HCT116 (cell line): ENCODE results near the gene MSH3. TPM values are rescaled to one million over a fixed set of nuclear protein-coding genes. Genes with fewer than 3 reads are reported as not detected.

Experiments
- ATAC-seq: fragments of 200-7000 bp; cut with Tn5 transposase; 2 replicates; pipeline ENCODE4 v1.9.1; 2020; ENCODE audit warnings: mild to moderate bottlenecking, moderate library complexity
- BruUV-seq: library from RNA; stranded (reverse); fragments of 400-500 nt; replicated peaks from 2 replicates; lab custom pipeline; 2021; lab: Mats Ljungman, UMichigan
- CTCF ChIA-PET: fragments of 300-600 bp; sonication (Branson Sonifier 250); formaldehyde crosslinking; loops from one replicate; lab custom pipeline; 2021; ENCODE audit warnings: antibody characterized with exemption; lab: Charles Lee
- POLR2A ChIA-PET: fragments of 300-600, 350-600 bp; sonication (Branson Sonifier 250); formaldehyde crosslinking; loops from one replicate; lab custom pipeline; 2021; ENCODE audit warnings: antibody characterized with exemption; lab: Charles Lee
- RAD21 ChIA-PET, 2 experiments: fragments of 300-600 bp; sonication (Branson Sonifier 250); formaldehyde crosslinking; loops; one replicate each; lab custom pipeline; 2023; ENCODE audit warnings: low total read pairs in 2 of 2; ENCODE audit not compliant: uncharacterized antibody in 2 of 2, unreplicated experiment in 2 of 2, low non-redundant PET in 1 of 2; lab: Charles Lee
- DNase-seq: peaks from one replicate; pipeline ENCODE4 v3.0.0-alpha.2; 2010; ENCODE audit warnings: low read depth, low spot score
- H2AFZ ChIP-seq: fragments of 200-600 bp; shearing (Covaris generic), sonication (generic); 2 replicates; pipeline ENCODE4 v1.6.1; 2017; ENCODE audit warnings: low read depth, mixed run types, mixed read lengths, antibody characterized with exemption, low read length; ENCODE audit not compliant: poor library complexity, severe bottlenecking
- H3K27ac ChIP-seq: 2 replicates; pipeline ENCODE4 v1.5.1; 2012; ENCODE audit warnings: low read depth, low read length
- H3K27me3 ChIP-seq: fragments of 200-600 bp; sonication (generic); 2 replicates; pipeline ENCODE4 v1.6.1; 2016; ENCODE audit warnings: mixed run types, low read length, mixed read lengths; ENCODE audit not compliant: insufficient read depth
- H3K36me3 ChIP-seq, 2 experiments: fragments of 200-500 bp in 1 of 2; fragments of 200-600 bp in 1 of 2; sonication (Bioruptor generic) in 1 of 2; sonication (generic) in 1 of 2; 2 replicates each; pipeline versions ENCODE4 v1.5.1 to v1.6.1; 2014 to 2016; ENCODE audit warnings: low read length in 2 of 2, inconsistent platforms in 1 of 2, mixed read lengths in 1 of 2, mixed run types in 1 of 2; ENCODE audit not compliant: insufficient read depth in 2 of 2, control insufficient read depth in 1 of 2
- H3K4me1 ChIP-seq, 2 experiments: fragments of 200-600 bp in 1 of 2; sonication (generic) in 1 of 2; 2 replicates each; pipeline versions ENCODE4 v1.5.1 to v1.6.1; 2012 to 2017; ENCODE audit warnings: low read length in 2 of 2, inconsistent platforms in 1 of 2, mild to moderate bottlenecking in 1 of 2, mixed read lengths in 1 of 2, mixed run types in 1 of 2, moderate library complexity in 1 of 2; ENCODE audit not compliant: insufficient read depth in 2 of 2, control insufficient read depth in 1 of 2
- H3K4me2 ChIP-seq: fragments of 200-600 bp; sonication (generic); 2 replicates; pipeline ENCODE4 v1.6.1; 2017; ENCODE audit warnings: mixed run types, low read length, mixed read lengths
- H3K4me3 ChIP-seq, 2 experiments: fragments of 200-600 bp in 1 of 2; sonication (generic) in 1 of 2; replicated peaks in 1 of 2; 2 replicates each; pipeline ENCODE4 v1.5.1; 2011 to 2016; ENCODE audit warnings: low read length in 2 of 2, control low read depth in 1 of 2, low read depth in 1 of 2, mild to moderate bottlenecking in 1 of 2, mixed read lengths in 1 of 2, mixed run types in 1 of 2
- H3K79me2 ChIP-seq: fragments of 200-600 bp; sonication (generic); 2 replicates; pipeline ENCODE4 v1.6.1; 2017; ENCODE audit warnings: mild to moderate bottlenecking, mixed run types, low read length, moderate library complexity, mixed read lengths; ENCODE audit not compliant: insufficient read depth
- H3K9ac ChIP-seq: fragments of 200-600 bp; sonication (generic); 2 replicates; pipeline ENCODE4 v1.6.1; 2016; ENCODE audit warnings: low read length, mixed read lengths
- H3K9me2 ChIP-seq: fragments of 200-600 bp; sonication (generic), shearing (Covaris generic); 2 replicates; pipeline ENCODE4 v1.6.1; 2017; ENCODE audit warnings: mixed run types, mild to moderate bottlenecking, moderate library complexity; ENCODE audit not compliant: insufficient read depth
- H3K9me3 ChIP-seq, 2 experiments: fragments of 200-500 bp in 1 of 2; fragments of 200-600 bp in 1 of 2; sonication (Bioruptor generic) in 1 of 2; sonication (generic) in 1 of 2; 2 replicates each; pipeline ENCODE4 v1.6.1; 2014 to 2017; ENCODE audit warnings: low read length in 2 of 2, mixed read lengths in 2 of 2, inconsistent platforms in 1 of 2, low read depth in 1 of 2, mild to moderate bottlenecking in 1 of 2, mixed run types in 1 of 2, moderate library complexity in 1 of 2; ENCODE audit not compliant: control insufficient read depth in 1 of 2, insufficient read depth in 1 of 2
- H4K20me1 ChIP-seq: fragments of 200-600 bp; sonication (generic), shearing (Covaris generic); 2 replicates; pipeline ENCODE4 v1.6.1; 2017; ENCODE audit warnings: mixed run types, mild to moderate bottlenecking, moderate library complexity; ENCODE audit not compliant: insufficient read depth
- CBX3 ChIP-seq: IDR thresholded peaks from 2 replicates; pipeline ENCODE4 v1.6.1; 2012; ENCODE audit warnings: low read depth
- EGR1 ChIP-seq: IDR thresholded peaks from 2 replicates; pipeline ENCODE4 v1.6.1; 2012; ENCODE audit warnings: low read depth
- ELF1 ChIP-seq: IDR thresholded peaks from 2 replicates; pipeline ENCODE4 v1.6.1; 2012; ENCODE audit warnings: low read depth, borderline replicate concordance
- POLR2AphosphoS5 ChIP-seq: IDR thresholded peaks from 2 replicates; pipeline ENCODE4 v1.6.1; 2011; ENCODE audit warnings: mild to moderate bottlenecking, low read depth, low read length, moderate library complexity
- SP1 ChIP-seq: IDR thresholded peaks from 2 replicates; pipeline ENCODE4 v1.6.1; 2012; ENCODE audit warnings: low read depth
- SRF ChIP-seq: IDR thresholded peaks from 2 replicates; pipeline ENCODE4 v1.6.1; 2012; ENCODE audit warnings: low read depth
- YY1 ChIP-seq: IDR thresholded peaks from 2 replicates; pipeline ENCODE4 v1.6.1; 2011; ENCODE audit warnings: low read length, low read depth, moderate library complexity, mild to moderate bottlenecking; ENCODE audit not compliant: insufficient replicate concordance; ENCODE audit errors: extremely low read depth
- ZNF274 ChIP-seq: fragments of 200-500 bp; sonication (Bioruptor generic); IDR thresholded peaks from 2 replicates; pipeline ENCODE4 v1.6.1; 2014; ENCODE audit warnings: mild to moderate bottlenecking, low read depth, low read length, inconsistent platforms
- intact Hi-C: fragments of 100-400 bp; cut with micrococcal nuclease; formaldehyde crosslinking; loops from 2 replicates; pipeline ENCODE4 v1.10.0; 2022
- total RNA-seq: library from RNA; stranded (reverse); gene quantifications from one replicate; pipeline ENCODE4 v1.2.1, GENCODE V29; 2021; ENCODE audit not compliant: unreplicated experiment
- TF ChIP-seq, protein P1 (sequence below): IDR thresholded peaks from 2 replicates; pipeline ENCODE4 v1.6.1; 2012; ENCODE audit warnings: low read depth
- TF ChIP-seq, protein P2 (sequence below): IDR thresholded peaks from 2 replicates; pipeline ENCODE4 v1.6.1; 2011; ENCODE audit warnings: mild to moderate bottlenecking, low read length, moderate library complexity; ENCODE audit not compliant: insufficient replicate concordance; ENCODE audit errors: extremely low read depth
- TF ChIP-seq, protein P3 (sequence below): IDR thresholded peaks from 2 replicates; pipeline ENCODE4 v1.6.1; 2012

MSH3 gene
- total RNA-seq, 1 experiment from 2014 or later: 4.9 TPM

DNA sequence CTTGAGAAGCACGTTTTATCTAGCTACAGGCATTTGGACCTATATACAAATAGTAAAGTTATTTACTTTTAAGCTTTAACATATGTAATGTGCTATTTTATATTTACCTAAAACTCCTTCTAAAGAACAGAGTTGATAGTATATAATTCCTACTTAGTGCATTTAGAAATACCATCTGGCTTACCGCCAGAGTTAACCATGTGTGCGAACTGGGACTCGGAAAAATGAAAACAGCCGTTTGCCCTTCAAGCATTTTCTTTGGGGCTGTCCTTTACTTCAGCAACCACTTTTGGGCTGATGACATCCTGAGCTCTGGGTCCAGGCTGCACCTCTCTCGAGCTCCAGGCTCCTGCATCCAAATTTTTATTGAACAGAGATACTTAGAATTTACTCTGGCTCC is 22.3 kb downstream of the MSH3 start:
- Histone ChIP-seq H3K36me3 (peaks cover 10 to 19% of the 10 kb centered on the region in 2 experiments; a peak in 3 of 4 replicates), H3K9ac (no peak overlapping the region), H2AFZ (no peak overlapping the region), H3K4me1 (no peaks in the 10 kb centered on the region), H3K9me2 (no peaks in the 10 kb centered on the region), H3K4me3 (no peak overlapping the region), H3K27ac (no peak overlapping the region), H3K9me3 (no peaks in the 10 kb centered on the region), H3K4me2 (no peak overlapping the region), H3K79me2 (no peaks in the 10 kb centered on the region), H3K27me3 (no peaks in the 10 kb centered on the region), H4K20me1 (no peaks in the 10 kb centered on the region)
- TF ChIP-seq SRF: no peak
- ChIA-PET RAD21 (no interaction called here), CTCF (no interaction called here), POLR2A (no interaction called here)
- no TSS peak for BruUV-seq
- DNase-seq (no peak), ATAC-seq (no peak)
- intact Hi-C loops: no loop called here

DNA sequence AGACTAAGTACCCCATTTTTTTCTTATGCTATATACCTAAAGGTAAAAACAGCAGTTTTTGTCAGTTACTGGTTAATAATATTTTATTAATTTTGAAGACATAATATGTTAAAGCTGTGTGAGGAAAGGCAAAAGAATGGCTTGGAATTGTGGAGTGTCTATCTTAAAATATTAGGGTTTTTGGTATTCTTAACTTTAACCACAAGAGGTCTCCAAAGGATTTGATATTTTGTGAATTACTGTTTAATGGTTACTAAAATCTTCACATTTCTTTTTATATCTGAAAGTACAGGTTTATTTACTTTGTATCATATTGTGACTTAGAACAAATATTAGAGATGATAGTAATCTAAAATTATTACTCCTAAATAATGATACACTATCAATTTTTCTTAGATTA is 32.3 kb downstream of the MSH3 start:
- Histone ChIP-seq H3K27me3 (no peaks in the 10 kb centered on the region), H2AFZ (no peak overlapping the region), H3K36me3 (peaks cover 0 to 9% of the 10 kb centered on the region in 2 experiments; a peak in 1 of 4 replicates), H4K20me1 (no peaks in the 10 kb centered on the region), H3K4me2 (no peak overlapping the region), H3K27ac (no peak overlapping the region), H3K9me3 (no peaks in the 10 kb centered on the region), H3K9ac (no peak overlapping the region), H3K4me1 (no peaks in the 10 kb centered on the region), H3K9me2 (no peaks in the 10 kb centered on the region), H3K79me2 (peaks cover 4% of the 10 kb centered on the region; the same call in 1 of the 2 replicates), H3K4me3 (no peak overlapping the region)
- ChIA-PET POLR2A (no interaction called here), RAD21 (no interaction called here), CTCF (interaction anchor here (1.2 to 2.3 kb wide), 4 partner anchors 13 to 508 kb away, joined by 3 to 15 read pairs (median 10); no protein-coding TSS in a partner anchor)
- peak; percentile 2 for DNase-seq
- intact Hi-C loops: loop anchor here (1.0 to 2.0 kb wide), 3 partner anchors 422 to 509 kb away; no protein-coding TSS in a partner anchor
- BruUV-seq: no TSS peak
- ATAC-seq: no peak
- TF ChIP-seq, protein P1, sequence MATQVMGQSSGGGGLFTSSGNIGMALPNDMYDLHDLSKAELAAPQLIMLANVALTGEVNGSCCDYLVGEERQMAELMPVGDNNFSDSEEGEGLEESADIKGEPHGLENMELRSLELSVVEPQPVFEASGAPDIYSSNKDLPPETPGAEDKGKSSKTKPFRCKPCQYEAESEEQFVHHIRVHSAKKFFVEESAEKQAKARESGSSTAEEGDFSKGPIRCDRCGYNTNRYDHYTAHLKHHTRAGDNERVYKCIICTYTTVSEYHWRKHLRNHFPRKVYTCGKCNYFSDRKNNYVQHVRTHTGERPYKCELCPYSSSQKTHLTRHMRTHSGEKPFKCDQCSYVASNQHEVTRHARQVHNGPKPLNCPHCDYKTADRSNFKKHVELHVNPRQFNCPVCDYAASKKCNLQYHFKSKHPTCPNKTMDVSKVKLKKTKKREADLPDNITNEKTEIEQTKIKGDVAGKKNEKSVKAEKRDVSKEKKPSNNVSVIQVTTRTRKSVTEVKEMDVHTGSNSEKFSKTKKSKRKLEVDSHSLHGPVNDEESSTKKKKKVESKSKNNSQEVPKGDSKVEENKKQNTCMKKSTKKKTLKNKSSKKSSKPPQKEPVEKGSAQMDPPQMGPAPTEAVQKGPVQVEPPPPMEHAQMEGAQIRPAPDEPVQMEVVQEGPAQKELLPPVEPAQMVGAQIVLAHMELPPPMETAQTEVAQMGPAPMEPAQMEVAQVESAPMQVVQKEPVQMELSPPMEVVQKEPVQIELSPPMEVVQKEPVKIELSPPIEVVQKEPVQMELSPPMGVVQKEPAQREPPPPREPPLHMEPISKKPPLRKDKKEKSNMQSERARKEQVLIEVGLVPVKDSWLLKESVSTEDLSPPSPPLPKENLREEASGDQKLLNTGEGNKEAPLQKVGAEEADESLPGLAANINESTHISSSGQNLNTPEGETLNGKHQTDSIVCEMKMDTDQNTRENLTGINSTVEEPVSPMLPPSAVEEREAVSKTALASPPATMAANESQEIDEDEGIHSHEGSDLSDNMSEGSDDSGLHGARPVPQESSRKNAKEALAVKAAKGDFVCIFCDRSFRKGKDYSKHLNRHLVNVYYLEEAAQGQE: no peak
- no peak for TF ChIP-seq YY1
- no peak for TF ChIP-seq ELF1
- TF ChIP-seq, protein P2, sequence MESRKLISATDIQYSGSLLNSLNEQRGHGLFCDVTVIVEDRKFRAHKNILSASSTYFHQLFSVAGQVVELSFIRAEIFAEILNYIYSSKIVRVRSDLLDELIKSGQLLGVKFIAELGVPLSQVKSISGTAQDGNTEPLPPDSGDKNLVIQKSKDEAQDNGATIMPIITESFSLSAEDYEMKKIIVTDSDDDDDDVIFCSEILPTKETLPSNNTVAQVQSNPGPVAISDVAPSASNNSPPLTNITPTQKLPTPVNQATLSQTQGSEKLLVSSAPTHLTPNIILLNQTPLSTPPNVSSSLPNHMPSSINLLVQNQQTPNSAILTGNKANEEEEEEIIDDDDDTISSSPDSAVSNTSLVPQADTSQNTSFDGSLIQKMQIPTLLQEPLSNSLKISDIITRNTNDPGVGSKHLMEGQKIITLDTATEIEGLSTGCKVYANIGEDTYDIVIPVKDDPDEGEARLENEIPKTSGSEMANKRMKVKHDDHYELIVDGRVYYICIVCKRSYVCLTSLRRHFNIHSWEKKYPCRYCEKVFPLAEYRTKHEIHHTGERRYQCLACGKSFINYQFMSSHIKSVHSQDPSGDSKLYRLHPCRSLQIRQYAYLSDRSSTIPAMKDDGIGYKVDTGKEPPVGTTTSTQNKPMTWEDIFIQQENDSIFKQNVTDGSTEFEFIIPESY: no peak
- no peak for TF ChIP-seq SP1
- TF ChIP-seq EGR1: no peak
- TF ChIP-seq POLR2AphosphoS5: no peak
- TF ChIP-seq ZNF274: no peak
- TF ChIP-seq CBX3: no peak
- TF ChIP-seq, protein P3, sequence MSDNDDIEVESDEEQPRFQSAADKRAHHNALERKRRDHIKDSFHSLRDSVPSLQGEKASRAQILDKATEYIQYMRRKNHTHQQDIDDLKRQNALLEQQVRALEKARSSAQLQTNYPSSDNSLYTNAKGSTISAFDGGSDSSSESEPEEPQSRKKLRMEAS: no peak
